Gastroesophageal sphincter (tissue), 3 donors: Measurements from ENCODE around the gene SMAD3.

Experiments used
- EP300 ChIP-seq: sonication (generic); formaldehyde crosslinking; IDR thresholded peaks from one replicate; pipeline ENCODE4 v1.6.1; 2017; ENCODE audit warnings: antibody characterized with exemption, mild to moderate bottlenecking
- POLR2A ChIP-seq, 2 donors: fragments of 450-650 bp; IDR thresholded peaks; one replicate each; pipeline ENCODE4 v1.6.1; 2017; ENCODE audit warnings: antibody characterized with exemption in 2 of 2, mild to moderate bottlenecking in 2 of 2, moderate library complexity in 1 of 2
- POLR2AphosphoS5 ChIP-seq: sonication (generic); formaldehyde crosslinking; IDR thresholded peaks from one replicate; pipeline ENCODE4 v1.6.1; 2017; ENCODE audit warnings: antibody characterized with exemption
- TF ChIP-seq, protein P1 (sequence below), 4 experiments: fragments of 200-600 bp in 2 of 4; fragments of 450-650 bp in 2 of 4; sonication (generic) in 1 of 4; IDR thresholded peaks; one replicate each; pipeline ENCODE4 v1.5.1; 2017 to 2019; ENCODE audit warnings: antibody characterized with exemption in 4 of 4, mild to moderate bottlenecking in 2 of 4, moderate library complexity in 2 of 4

DNA sequence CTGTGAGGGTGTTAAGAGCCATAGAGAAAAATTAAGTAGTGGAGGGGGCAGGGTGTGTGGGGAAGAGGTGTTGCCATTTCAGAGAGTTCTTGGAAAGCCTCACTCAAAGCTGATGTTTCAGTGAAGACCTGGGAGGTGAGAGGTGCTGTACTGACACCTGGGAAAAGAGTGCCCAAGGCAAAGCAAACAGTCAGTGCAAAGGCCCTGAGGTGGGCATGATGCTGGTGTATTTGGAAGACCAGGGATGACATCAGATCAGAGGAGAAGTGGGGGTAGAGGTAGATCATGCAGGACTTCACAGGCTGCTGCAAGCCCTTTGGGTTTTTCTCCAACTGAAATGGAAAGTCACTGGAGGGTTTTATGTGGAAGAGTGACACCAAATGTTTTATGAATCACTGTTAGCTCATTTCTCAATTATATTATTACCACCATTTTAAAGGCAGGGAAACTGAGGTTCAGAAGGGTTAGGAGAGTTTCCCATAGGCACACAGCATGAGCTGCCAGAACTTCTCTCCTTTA is 42.8 kb upstream of the SMAD3 start:
- TF ChIP-seq POLR2A (IDR thresholded peaks at IDR 0.05) (no peak), EP300 (no peak), POLR2AphosphoS5 (no peak)
- TF ChIP-seq, protein P1, sequence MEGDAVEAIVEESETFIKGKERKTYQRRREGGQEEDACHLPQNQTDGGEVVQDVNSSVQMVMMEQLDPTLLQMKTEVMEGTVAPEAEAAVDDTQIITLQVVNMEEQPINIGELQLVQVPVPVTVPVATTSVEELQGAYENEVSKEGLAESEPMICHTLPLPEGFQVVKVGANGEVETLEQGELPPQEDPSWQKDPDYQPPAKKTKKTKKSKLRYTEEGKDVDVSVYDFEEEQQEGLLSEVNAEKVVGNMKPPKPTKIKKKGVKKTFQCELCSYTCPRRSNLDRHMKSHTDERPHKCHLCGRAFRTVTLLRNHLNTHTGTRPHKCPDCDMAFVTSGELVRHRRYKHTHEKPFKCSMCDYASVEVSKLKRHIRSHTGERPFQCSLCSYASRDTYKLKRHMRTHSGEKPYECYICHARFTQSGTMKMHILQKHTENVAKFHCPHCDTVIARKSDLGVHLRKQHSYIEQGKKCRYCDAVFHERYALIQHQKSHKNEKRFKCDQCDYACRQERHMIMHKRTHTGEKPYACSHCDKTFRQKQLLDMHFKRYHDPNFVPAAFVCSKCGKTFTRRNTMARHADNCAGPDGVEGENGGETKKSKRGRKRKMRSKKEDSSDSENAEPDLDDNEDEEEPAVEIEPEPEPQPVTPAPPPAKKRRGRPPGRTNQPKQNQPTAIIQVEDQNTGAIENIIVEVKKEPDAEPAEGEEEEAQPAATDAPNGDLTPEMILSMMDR (IDR thresholded peaks at IDR 0.05): no peak
